CD4-positive, alpha-beta memory T cell (primary cell): ENCODE results near the gene KCNK7. TPM values are rescaled to one million over a fixed set of nuclear protein-coding genes. Genes with fewer than 3 reads are reported as not detected.

Experiments
- CTCF ChIA-PET: fragments of 350-600 bp; sonication (Branson Sonifier 250); formaldehyde crosslinking; loops from one replicate; lab custom pipeline; 2021; ENCODE audit warnings: inconsistent platforms; ENCODE audit not compliant: partially characterized antibody; lab: Charles Lee
- POLR2A ChIA-PET: fragments of 350-600 bp; sonication (Branson Sonifier 250); formaldehyde crosslinking; loops from one replicate; lab custom pipeline; 2021; ENCODE audit not compliant: partially characterized antibody; lab: Charles Lee
- DNase-seq, 5 donors: peaks; one replicate each; pipeline versions ENCODE4 v3.0.0 to v3.0.0-alpha.2; 2020 to 2022; ENCODE audit warnings: mixed read lengths in 1 of 5
- H3K27ac ChIP-seq: one replicate; pipeline ENCODE4 v1.7.0; 2013; ENCODE audit warnings: low read depth, low read length
- H3K27me3 ChIP-seq: 2 replicates; pipeline ENCODE4 v1.7.0; 2013; ENCODE audit warnings: mild to moderate bottlenecking, low read length, moderate library complexity; ENCODE audit not compliant: insufficient read depth
- H3K36me3 ChIP-seq: 2 replicates; pipeline ENCODE4 v1.7.0; 2013; ENCODE audit warnings: mild to moderate bottlenecking, low read length, moderate library complexity; ENCODE audit not compliant: insufficient read depth
- H3K4me1 ChIP-seq: 2 replicates; pipeline ENCODE4 v1.7.0; 2013; ENCODE audit warnings: mild to moderate bottlenecking, low read length, moderate library complexity; ENCODE audit not compliant: insufficient read depth
- H3K4me3 ChIP-seq, 2 donors: one replicate each; pipeline ENCODE4 v1.7.0; 2013; ENCODE audit warnings: low read length in 2 of 2, mild to moderate bottlenecking in 1 of 2
- H3K9me3 ChIP-seq, 2 donors: one replicate each; pipeline ENCODE4 v1.7.0; 2013; ENCODE audit warnings: low read length in 2 of 2, control low read depth in 1 of 2; ENCODE audit not compliant: control insufficient read depth in 1 of 2
- H3K27ac Mint-ChIP-seq, 7 donors: one replicate each; pipeline ENCODE4 v1.8.0; 2020 to 2021; ENCODE audit warnings: mixed read lengths in 7 of 7, mild to moderate bottlenecking in 6 of 7, inconsistent platforms in 3 of 7, moderate library complexity in 3 of 7
- H3K27me3 Mint-ChIP-seq, 2 donors: one replicate each; pipeline ENCODE4 v1.8.0; 2020 to 2021; ENCODE audit warnings: mixed read lengths in 2 of 2
- H3K36me3 Mint-ChIP-seq, 2 donors: one replicate each; pipeline ENCODE4 v1.8.0; 2020 to 2021; ENCODE audit warnings: mixed read lengths in 2 of 2, inconsistent platforms in 1 of 2, mild to moderate bottlenecking in 1 of 2
- H3K4me1 Mint-ChIP-seq, 4 donors: one replicate each; pipeline ENCODE4 v1.8.0; 2020 to 2021; ENCODE audit warnings: mixed read lengths in 4 of 4, mild to moderate bottlenecking in 1 of 4
- H3K4me3 Mint-ChIP-seq, 8 donors: one replicate each; pipeline ENCODE4 v1.8.0; 2020 to 2021; ENCODE audit warnings: mixed read lengths in 8 of 8, mild to moderate bottlenecking in 7 of 8, moderate library complexity in 6 of 8, inconsistent platforms in 3 of 8
- H3K9me3 Mint-ChIP-seq, 8 donors: one replicate each; pipeline ENCODE4 v1.8.0; 2020 to 2021; ENCODE audit warnings: mixed read lengths in 8 of 8, mild to moderate bottlenecking in 5 of 8, inconsistent platforms in 3 of 8, moderate library complexity in 1 of 8
- intact Hi-C: fragments of 100-400 bp; cut with micrococcal nuclease; formaldehyde crosslinking; loops from one replicate; pipeline ENCODE4 v1.15.1; 2023
- polyA plus RNA-seq, 2 donors: library from polyadenylated mRNA; unstranded; fragments of 300-500 nt; fragmentation: Illumina TruSeq; gene quantifications; one replicate each; pipeline ENCODE4 v1.2.3, GENCODE V29; 2021
- total RNA-seq, 2 experiments: library from RNA; stranded (reverse); gene quantifications; one replicate each; pipeline ENCODE4 v1.2.3, GENCODE V29; 2021

Gene KCNK7
- total and polyA plus RNA-seq, 4 experiments from 2014 or later = 1.2 to 2.7 (median 1.6) TPM; not detected in 1

- peak overlapping the region; percentile 92 to 97 (median 95) for H3K4me3 Mint-ChIP-seq
- intact Hi-C loops = loop anchor here (5.0 kb wide), 1 partner anchor 95 kb away; the partner anchor contains the start of gene KAT5
- Histone ChIP-seq H3K4me3 (peak overlapping the region; percentile 44 to 57), H3K36me3 (peaks cover 49% of the 10 kb centered on the region), H3K27ac (peak overlapping the region; percentile 96), H3K9me3 (no peaks in the 10 kb centered on the region), H3K4me1 (peaks cover 27% of the 10 kb centered on the region), H3K27me3 (no peaks in the 10 kb centered on the region)
- no peak for DNase-seq
- ChIA-PET CTCF (interaction anchor here (1.2 to 1.3 kb wide), 2 partner anchors 9 to 29 kb away, joined by 3 to 4 read pairs; no protein-coding TSS in a partner anchor), POLR2A (interaction anchor here (0.6 to 8.1 kb wide), 9 partner anchors 8 to 242 kb away, joined by 3 to 113 read pairs (median 10); partner anchors contain the start of genes CFL1, KAT5, MUS81 and RELA)
- H3K27me3 Mint-ChIP-seq = no peaks in the 10 kb centered on the region
- peak overlapping the region; percentile 79 to 98 (median 94) for H3K27ac Mint-ChIP-seq
- peaks cover 15 to 46% (median 31%) of the 10 kb centered on the region in 4 donors for H3K4me1 Mint-ChIP-seq
- H3K9me3 Mint-ChIP-seq = no peaks in the 10 kb centered on the region
- H3K36me3 Mint-ChIP-seq = peaks cover 10 to 47% of the 10 kb centered on the region in 2 donors
Measured at GRCh38 chr11:65617136-65617850, 21.7 kb upstream of the KCNK7 start.

GRCh38 chr11:65616575-65617001 lies 21.0 kb upstream of the KCNK7 start:
- peaks cover 19 to 49% (median 37%) of the 10 kb centered on the region in 4 donors for H3K4me1 Mint-ChIP-seq
- peak overlapping the region; percentile 96 for H3K27ac ChIP-seq
- POLR2A ChIA-PET = interaction anchor here (0.6 to 8.1 kb wide), 12 partner anchors 8 to 242 kb away, joined by 3 to 113 read pairs (median 18); partner anchors contain the start of genes CFL1, KAT5, MUS81 and NEAT1

GRCh38 chr11:65615950-65616574 lies 20.5 kb upstream of the KCNK7 start:
- DNase-seq = no peak
- ChIA-PET CTCF (interaction anchor here (0.8 to 2.3 kb wide), 7 partner anchors 10 to 96 kb away, joined by 3 to 14 read pairs (median 6); partner anchors contain the start of genes FAM89B and KAT5), POLR2A (interaction anchor here (0.7 to 8.1 kb wide), 38 partner anchors 9 to 1821 kb away, joined by 3 to 113 read pairs (median 10); partner anchors contain the start of genes BANF1, CCDC85B, CFL1 and DPF2)
- peak overlapping the region; percentile 95 to 99 (median 96) for H3K4me3 Mint-ChIP-seq
- H3K9me3 Mint-ChIP-seq = no peaks in the 10 kb centered on the region
- Histone ChIP-seq H3K27me3 (no peaks in the 10 kb centered on the region), H3K9me3 (no peaks in the 10 kb centered on the region), H3K27ac (peak overlapping the region; percentile 96), H3K4me1 (peaks cover 39% of the 10 kb centered on the region), H3K36me3 (peaks cover 40% of the 10 kb centered on the region), H3K4me3 (peak overlapping the region; percentile 47 to 57)
- peak overlapping the region; percentile 90 to 100 (median 99) for H3K27ac Mint-ChIP-seq
- intact Hi-C loops = loop anchor here (1.0 to 5.0 kb wide), 12 partner anchors 22 to 499 kb away; partner anchors contain the start of genes BANF1, CFL1, EIF1AD and KAT5
- H3K27me3 Mint-ChIP-seq = no peaks in the 10 kb centered on the region
- H3K4me1 Mint-ChIP-seq = peaks cover 20 to 52% (median 41%) of the 10 kb centered on the region in 4 donors
- peaks cover 14 to 40% of the 10 kb centered on the region in 2 donors for H3K36me3 Mint-ChIP-seq

More at GRCh38 chr11:65616575-65617001, 21.0 kb upstream of the KCNK7 start:
- peaks cover 14 to 43% of the 10 kb centered on the region in 2 donors for H3K36me3 Mint-ChIP-seq
- no peaks in the 10 kb centered on the region for H3K27me3 Mint-ChIP-seq
- peak overlapping the region; percentile 44 to 57 for H3K4me3 ChIP-seq
- CTCF ChIA-PET = interaction anchor here (1.2 to 2.0 kb wide), 3 partner anchors 9 to 95 kb away, joined by 3 to 9 read pairs (median 4); partner anchors contain the start of gene KAT5
- peaks cover 34% of the 10 kb centered on the region for H3K4me1 ChIP-seq
- peaks cover 45% of the 10 kb centered on the region for H3K36me3 ChIP-seq
- H3K27me3 ChIP-seq = no peaks in the 10 kb centered on the region
- intact Hi-C loops = loop anchor here (5.0 kb wide), 1 partner anchor 96 kb away; the partner anchor contains the start of gene KAT5
- peak overlapping the region; percentile 92 to 97 (median 95) for H3K4me3 Mint-ChIP-seq
- no peaks in the 10 kb centered on the region for H3K9me3 ChIP-seq
- H3K27ac Mint-ChIP-seq = peak overlapping the region; percentile 79 to 98 (median 94)
- no peaks in the 10 kb centered on the region for H3K9me3 Mint-ChIP-seq
- peak in 1 of 5 donors; percentile 62 for DNase-seq

GRCh38 chr11:65615229-65615949 lies 19.8 kb upstream of the KCNK7 start, which contains the start of gene PCNX3:
PCNX3 (plus strand) TSS chr11:65615776; CDS start chr11:65616312, 536 bp downstream.
- Histone ChIP-seq H3K27me3 (no peaks in the 10 kb centered on the region), H3K27ac (peak within 1 kb of the TSS; percentile 96), H3K9me3 (no peaks in the 10 kb centered on the region), H3K4me1 (peaks cover 46% of the 10 kb centered on the region), H3K4me3 (peak within 1 kb of the TSS; percentile 74 to 96), H3K36me3 (peaks cover 33% of the 10 kb centered on the region)
- peak; percentile 100 for DNase-seq
- Mint-ChIP-seq H3K27me3 (no peaks in the 10 kb centered on the region), H3K4me3 (peak within 1 kb of the TSS; percentile 95 to 99 (median 96)), H3K27ac (peak within 1 kb of the TSS; percentile 90 to 100 (median 99)), H3K4me1 (peaks cover 23 to 59% (median 46%) of the 10 kb centered on the region in 4 donors), H3K9me3 (no peaks in the 10 kb centered on the region), H3K36me3 (peaks cover 14 to 42% of the 10 kb centered on the region in 2 donors)
- CTCF ChIA-PET = interaction anchor here (0.7 to 2.3 kb wide), 18 partner anchors 10 to 272 kb away, joined by 3 to 14 read pairs (median 4); partner anchors contain the start of genes EHBP1L1, FAM89B, KAT5 and ZNRD2
- intact Hi-C loops = loop anchor here (1.0 to 5.0 kb wide), 12 partner anchors 23 to 498 kb away; partner anchors contain the start of genes BANF1, CFL1, EIF1AD and KAT5
- POLR2A ChIA-PET = interaction anchor here (0.6 to 8.1 kb wide), 57 partner anchors 11 to 1821 kb away, joined by 3 to 113 read pairs (median 5); partner anchors contain the start of genes BANF1, CCDC85B, CFL1 and DPF2

GRCh38 chr11:65613091-65613928 lies 17.7 kb upstream of the KCNK7 start:
- Mint-ChIP-seq H3K27ac (peak overlapping the region; percentile 73 to 97 (median 89)), H3K4me1 (peaks cover 30 to 78% (median 55%) of the 10 kb centered on the region in 4 donors), H3K27me3 (no peaks in the 10 kb centered on the region), H3K4me3 (peak overlapping the region; percentile 84 to 99 (median 95)), H3K36me3 (peaks cover 19 to 51% of the 10 kb centered on the region in 2 donors), H3K9me3 (no peaks in the 10 kb centered on the region)
- ChIA-PET CTCF (interaction anchor here (0.9 to 1.8 kb wide), 8 partner anchors 17 to 271 kb away, joined by 3 to 13 read pairs (median 4); partner anchors contain the start of gene SIPA1), POLR2A (interaction anchor here (1.0 to 8.1 kb wide), 14 partner anchors 18 to 276 kb away, joined by 3 to 113 read pairs (median 36); partner anchors contain the start of genes CCDC85B, CFL1, EHBP1L1 and FAM89B)
- Histone ChIP-seq H3K27ac (peak overlapping the region; percentile 96), H3K9me3 (no peaks in the 10 kb centered on the region), H3K36me3 (peaks cover 14% of the 10 kb centered on the region), H3K4me3 (peak overlapping the region; percentile 74 to 96), H3K4me1 (peaks cover 55% of the 10 kb centered on the region), H3K27me3 (no peaks in the 10 kb centered on the region)
- intact Hi-C loops = no loop called here
- peak in 1 of 5 donors; percentile 12 for DNase-seq
